IPS-NIHi11 (cell line): Measurements from ENCODE around the gene ARHGAP36.
A peak's percentile ranks its signal among the peaks of the same experiment; 100 is the strongest.

Experiments
- DNase-seq: peaks from one replicate; pipeline ENCODE4 v3.0.0; 2012; ENCODE audit warnings: mixed read lengths, low spot score

ARHGAP36 gene, protein sequence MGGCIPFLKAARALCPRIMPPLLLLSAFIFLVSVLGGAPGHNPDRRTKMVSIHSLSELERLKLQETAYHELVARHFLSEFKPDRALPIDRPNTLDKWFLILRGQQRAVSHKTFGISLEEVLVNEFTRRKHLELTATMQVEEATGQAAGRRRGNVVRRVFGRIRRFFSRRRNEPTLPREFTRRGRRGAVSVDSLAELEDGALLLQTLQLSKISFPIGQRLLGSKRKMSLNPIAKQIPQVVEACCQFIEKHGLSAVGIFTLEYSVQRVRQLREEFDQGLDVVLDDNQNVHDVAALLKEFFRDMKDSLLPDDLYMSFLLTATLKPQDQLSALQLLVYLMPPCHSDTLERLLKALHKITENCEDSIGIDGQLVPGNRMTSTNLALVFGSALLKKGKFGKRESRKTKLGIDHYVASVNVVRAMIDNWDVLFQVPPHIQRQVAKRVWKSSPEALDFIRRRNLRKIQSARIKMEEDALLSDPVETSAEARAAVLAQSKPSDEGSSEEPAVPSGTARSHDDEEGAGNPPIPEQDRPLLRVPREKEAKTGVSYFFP

DNA sequence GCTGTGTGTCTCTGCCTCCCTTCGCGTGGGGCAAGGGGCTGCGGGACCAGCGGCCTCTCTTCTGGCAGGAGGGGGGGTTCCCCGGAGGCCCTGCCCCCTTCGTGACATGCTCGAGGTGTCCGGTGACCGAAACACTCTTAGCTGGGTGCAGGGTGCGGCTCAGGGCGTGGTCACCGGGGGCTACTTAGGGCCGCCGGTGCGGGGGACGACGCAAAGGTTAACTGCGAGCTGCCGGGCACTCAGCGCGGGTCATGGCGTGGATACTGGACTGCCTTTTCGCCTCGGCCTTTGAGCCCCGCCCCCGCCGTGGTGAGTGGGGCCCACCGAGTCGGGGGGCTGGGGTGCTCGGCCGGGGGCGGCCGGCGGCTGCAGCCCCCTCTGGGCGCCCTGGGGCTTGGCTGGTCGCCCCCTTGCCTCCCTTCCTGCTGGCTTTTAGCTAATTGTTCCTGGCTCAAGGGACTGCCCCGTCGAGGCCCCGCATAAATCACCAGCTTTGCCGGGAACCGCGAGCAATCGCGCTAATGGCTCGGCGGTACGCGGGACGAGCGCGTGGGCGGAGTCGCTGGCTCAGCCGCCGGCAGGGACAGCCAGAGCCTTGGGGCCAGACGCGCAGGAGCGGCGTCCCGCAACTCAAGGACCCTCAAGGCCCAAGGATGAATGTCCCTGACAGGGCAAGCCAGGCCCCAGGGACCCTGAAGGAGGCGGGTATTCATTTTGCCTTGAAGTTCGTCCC lies at the start of gene ARHGAP36:
Gene ARHGAP36 (plus strand): TSS at position 211 of the 733 bp plus-strand sequence. CDS start 23,320 bp downstream, outside the sequence.
- peak; percentile 27 for DNase-seq

DNA sequence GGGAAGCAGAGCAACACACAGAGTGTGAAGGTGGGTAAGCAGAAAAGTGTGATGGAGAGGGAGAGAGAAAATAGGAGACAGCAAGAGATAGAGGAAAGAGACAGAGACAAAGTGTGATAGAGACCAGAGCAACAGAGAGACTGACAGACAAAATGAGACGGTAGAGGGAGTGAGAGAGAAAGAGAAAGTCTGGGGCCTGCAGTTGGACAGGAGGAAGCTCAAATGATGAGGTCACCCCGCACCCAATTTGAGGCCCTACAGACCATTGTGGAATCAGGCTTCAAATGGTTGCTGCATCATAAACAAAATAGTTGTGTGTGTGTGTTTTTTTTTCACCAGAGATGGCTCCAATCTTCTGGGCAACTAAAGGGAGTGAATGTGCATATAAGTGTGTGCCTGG lies 48.0 kb upstream of the ARHGAP36 start:
- no peak for DNase-seq

DNA sequence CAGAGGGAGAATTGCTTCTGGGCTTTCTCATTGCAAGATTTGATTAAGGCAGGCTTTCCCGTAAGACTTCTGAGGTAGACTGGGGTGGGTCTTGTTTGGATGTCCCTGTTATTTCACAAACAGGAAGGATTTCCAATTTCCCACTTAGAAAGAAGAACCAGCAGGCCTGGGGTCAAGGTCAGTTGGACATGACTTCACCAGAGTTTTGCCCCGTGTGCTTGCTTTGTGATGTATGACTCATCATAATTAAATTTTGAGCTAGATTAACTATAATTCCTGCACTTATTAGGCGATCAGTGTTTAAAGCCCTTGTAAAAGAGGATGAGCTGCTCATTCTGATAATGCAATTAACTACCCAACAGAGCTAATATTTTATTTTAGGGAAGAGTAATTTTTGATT lies 32.8 kb upstream of the ARHGAP36 start:
- DNase-seq: no peak

DNA sequence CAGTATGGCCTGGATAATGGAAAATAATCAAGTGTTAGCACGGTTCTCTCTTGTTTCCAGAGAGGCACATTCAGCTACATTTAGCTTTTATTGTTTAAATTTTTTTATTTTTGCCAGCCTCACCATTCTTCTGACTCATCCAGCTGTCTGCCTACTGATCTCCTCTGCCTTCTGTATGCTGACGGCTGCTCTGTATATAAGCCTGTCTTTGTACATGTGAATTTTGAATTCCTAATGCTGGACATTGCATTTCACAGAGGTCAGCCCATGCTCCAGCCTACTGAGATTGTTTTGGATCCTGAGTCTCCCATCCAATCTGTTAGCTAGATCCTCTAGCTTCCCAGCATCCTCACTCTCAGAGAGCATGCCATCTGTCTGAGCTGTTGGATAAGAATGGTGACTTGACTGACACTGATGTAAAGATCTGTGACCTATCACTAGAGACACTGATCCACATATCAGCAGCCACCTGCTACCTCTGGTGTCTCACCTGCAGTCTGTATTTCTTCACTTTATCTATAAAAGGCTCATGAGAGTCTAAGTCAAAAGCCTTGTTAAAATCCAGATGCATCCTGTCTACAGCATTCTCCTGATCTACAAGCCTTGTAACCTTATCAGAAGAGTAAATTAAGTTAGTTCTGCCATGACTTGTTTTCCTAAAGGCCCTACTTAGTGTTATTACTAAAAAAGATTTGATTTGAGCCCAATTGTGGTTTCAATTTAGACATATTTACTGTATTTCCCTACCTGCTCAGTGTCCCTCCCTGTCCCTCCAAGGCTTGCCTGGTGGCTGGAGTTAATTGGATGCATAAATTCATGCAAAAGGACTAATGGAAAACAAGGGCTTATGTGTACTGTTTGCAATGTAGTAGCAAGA lies 25.6 kb upstream of the ARHGAP36 start:
- no peak for DNase-seq

DNA sequence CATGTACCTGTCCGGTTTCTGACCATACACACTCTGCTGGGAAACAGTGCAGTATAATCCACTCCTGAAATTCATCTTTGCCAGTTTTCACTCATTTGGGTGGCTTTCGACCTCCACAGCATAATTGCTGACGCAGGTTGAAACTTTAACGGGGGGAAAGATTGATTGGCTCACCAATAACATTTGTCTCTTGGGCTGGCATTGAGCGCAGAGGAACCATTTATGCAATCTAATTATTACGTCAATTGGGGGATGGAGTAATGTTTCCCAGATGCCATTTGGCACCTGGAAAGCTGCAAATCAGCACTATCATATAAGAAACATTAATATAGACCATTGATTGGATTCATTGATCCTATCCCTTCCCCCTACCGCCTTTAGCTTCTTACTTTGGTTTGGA lies 24.1 kb upstream of the ARHGAP36 start:
- no peak for DNase-seq

DNA sequence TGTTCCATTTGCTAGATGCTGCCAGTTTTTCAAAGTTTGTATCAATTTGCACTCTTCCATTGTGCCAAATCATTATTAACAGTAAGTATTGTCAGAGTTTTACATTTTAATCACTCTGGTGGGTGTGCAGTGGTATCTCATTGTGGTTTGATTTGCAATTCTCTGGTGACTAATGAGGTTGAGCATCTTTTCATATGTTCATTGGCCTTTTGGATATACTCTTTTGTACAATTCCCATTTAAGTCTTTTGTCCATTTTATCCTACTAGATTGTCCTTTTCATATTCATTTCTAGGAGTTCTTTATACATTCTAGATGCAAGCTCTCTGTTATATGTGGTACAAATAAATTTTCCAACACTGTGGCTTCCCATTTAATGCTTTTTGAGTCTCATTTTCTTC lies 17.4 kb upstream of the ARHGAP36 start:
- DNase-seq: no peak

DNA sequence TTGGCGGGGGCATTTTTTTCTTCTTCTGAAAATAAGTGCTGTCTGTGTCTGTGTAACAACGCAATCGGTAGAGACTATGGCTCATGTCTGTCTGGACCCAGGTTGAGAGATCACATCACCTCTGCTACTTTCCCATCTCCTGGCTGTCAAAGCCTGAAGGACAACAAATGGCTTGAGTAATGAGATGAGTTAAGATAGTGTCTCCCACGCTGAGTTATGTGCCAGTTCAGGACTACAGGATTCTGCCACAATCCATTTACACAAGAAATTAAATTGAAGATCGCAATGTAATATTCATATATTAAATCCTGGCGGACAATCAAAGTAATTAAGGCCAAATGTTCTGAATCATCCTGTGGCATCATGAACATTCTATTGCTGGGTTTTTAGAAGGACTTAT lies 16.5 kb upstream of the ARHGAP36 start:
- no peak for DNase-seq

DNA sequence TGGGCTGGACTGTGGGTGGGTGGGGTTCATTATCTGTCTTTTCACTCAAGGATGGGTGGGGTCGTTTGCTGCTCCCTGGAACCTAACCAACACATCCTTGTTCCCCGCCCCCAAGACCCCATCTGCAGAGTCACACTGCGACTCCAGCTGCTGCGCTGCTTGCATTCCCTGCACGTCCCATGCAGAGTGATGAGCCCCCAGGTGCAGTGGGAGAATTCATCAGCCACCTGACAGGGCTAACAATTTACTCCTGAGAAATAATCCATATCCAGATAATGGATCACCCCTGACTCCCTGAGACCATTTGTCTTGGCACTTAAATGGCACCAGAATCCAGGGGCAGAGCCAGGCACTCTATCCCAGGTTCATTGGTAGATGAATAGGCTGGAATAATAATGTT lies 12.4 kb upstream of the ARHGAP36 start:
- no peak for DNase-seq

DNA sequence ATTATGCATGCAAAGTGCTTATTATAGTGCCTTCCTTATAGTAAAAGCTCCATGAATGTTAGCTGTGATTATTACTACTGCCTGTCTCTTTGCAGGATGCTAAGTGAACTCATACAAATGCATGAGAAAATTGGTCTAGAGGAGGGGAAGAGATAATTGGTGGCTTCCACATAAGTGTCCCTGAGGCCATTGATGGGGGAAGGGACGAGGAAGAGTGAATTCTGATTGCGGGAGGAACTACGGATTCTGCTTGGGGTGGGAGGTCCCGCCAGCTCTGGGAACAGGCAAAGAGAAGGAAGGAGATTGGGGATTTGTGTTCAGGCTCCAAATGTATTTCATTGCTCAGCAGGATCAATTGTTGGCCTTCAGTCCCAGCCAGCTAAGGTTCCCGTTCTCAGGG lies 11.6 kb upstream of the ARHGAP36 start:
- DNase-seq: no peak

DNA sequence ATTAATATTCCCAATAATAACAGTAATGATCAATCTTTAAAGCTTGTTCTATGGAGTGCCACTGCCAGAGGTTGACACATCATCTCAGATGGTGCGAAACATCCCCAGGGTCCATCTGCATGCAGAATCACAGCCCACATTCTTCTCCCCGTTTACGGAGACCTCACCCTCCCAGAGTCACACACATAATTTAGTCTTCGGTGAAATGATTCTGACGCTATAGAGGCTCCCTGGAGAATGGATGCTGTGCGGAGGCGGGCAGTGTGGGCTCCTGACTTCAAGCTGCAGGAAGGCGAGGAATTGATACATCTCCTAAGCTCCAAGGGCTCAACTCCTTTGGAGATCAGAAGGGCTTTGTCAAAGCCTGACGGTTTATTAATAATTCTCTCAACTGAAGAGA lies 11.0 kb upstream of the ARHGAP36 start:
- DNase-seq: no peak

DNA sequence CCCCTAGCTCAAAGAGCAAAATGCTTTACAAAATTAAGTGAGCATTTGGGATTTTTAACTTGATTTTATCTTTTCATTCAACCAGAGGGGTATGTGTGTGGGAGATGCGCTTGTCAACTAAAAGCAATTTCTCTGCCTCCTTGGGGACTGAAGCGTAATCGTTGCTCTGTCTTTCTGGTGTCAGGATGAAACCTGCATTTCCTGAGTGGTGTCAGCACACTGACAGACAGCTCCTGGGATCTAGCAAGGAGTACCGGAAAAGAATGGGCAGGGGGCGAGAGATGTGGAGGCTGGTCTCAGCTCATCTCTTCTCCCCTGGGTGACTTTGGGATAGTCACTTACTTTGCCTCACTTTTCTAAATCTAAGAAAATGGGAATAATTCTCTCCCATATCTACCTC lies 5.1 kb upstream of the ARHGAP36 start:
- DNase-seq: no peak

DNA sequence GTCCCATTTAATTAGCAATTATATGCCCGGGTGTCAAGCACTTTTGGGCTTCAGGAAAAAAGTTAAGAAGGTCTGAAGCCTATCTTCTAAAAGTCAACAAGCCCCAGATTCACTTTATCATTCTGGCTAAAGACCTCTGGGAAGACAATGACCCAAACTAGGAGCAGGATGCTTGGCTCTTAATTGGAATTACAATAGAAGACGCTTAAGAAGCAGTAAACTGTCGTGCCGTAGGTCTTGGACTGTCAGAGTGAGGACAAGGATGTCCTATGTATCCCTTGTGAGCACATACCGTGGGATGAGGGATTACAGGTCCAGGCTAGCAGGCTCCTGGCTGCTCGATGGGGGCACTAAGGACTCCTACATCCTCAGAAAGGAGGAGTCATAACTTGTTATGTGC lies 3.2 kb upstream of the ARHGAP36 start:
- DNase-seq: peak; percentile 4

DNA sequence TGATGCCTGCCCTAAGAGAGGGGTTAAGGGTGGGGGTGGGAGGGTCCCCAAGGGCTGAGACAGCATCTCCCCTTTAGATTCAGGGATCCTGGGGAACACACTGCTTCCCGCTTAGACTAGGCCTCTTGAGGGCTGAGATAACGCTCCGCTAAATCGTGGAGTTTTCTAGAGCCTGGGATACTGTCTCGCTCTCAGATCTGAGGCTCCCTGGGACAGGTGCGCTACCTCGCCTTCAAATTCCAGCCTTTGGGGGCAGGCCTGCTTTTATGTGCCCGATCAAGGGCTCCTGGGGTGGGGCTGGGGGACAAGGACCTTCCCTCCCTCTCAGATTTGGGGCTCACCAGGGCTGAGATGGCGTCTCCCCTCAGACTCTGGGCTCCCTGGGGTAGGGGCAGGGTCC lies 440 bp upstream of the ARHGAP36 start:
- DNase-seq: no peak

DNA sequence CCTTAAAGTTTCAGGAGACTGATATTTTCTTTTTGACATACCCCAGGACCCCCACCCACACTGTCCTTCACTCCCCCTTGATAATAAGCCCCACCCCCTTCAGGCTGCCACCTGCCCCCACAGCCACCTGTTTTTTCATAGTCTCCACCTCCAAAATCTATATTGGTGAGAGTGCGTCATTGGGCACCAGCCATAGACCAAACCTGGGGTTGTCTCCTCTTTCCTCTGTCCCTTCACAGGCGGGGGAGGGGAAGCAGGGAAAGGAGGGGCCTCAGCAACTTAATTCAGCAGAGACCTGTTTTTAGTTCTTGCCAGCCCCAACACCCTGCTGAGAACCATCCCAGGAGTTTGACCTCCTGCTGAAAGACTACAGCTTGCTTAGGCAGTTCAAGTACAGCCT lies 1.1 kb downstream of the ARHGAP36 start:
- DNase-seq: no peak

DNA sequence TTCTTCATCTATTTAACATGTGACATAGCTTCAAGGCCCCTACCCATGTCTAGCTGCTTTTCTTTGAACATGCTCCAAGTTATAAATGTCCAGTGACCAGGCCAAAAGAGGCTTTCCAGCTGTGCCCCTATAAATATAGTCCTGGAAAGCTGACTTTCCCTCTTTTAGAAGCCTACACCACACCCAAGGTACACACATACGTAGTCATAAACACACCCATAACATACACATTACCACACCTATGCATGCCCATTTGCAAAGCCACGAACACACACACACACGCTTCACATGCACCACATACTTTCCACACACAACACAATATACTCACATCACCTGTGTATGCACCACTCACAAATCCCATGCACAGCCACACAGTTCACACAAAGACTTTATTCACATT lies 2.0 kb downstream of the ARHGAP36 start:
- no peak for DNase-seq

DNA sequence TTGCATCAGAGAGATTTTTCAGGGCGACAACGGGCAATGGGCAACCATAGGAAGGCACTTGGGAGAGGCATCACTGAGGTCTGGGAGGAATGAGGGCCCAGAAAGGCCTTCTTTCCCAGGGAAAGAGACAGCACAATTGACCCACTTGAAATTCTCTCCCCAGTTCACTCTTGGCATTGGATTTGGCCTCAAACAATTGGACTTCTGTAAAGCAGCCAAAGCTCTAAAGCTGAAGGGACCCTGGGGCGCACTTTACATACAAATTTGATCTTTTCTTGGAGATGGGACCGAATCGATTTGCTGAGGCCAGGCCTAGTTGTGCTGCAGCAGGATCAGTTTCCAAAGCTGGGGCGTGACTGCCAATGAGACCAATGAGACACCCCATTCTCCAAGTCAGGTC lies 3.2 kb downstream of the ARHGAP36 start:
- no peak for DNase-seq

DNA sequence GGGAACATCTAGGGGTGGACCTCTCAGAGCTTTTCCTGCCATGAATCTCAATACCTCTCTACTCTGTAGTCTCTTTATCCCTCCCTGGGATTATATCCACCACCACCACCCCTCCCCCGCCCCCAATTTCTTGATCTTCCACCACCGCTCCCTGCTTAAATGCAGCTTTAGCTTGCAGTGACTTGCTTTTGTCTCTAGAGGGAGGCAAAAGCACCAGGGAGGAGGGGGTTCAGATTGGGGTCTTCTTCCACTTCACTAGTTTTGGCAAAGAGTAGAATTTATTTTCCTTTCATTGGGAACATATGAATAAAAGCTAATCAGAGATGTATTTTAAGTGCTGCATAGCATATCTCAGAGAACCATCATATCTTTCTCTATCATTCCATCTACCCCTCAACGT lies 5.5 kb downstream of the ARHGAP36 start:
- peak; percentile 12 for DNase-seq

DNA sequence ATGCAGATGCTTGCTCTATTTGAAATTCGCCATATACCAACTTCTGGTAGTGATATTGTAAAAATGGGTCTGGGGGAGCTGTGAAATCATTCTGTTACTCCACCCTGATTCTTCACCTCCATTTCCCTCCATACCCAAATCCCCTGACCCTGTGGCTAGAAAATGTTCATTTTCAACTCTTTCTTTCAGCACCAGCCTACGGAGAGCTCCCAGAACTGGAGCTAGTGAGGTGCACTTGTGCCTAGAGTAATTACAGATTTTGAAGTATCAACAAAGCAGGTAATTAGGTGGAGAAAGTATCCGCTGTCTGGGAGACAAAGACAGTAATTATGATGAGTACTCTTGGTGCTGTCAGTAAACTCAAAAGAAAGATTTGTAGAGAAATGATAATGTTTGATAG lies 8.1 kb downstream of the ARHGAP36 start:
- DNase-seq: no peak

DNA sequence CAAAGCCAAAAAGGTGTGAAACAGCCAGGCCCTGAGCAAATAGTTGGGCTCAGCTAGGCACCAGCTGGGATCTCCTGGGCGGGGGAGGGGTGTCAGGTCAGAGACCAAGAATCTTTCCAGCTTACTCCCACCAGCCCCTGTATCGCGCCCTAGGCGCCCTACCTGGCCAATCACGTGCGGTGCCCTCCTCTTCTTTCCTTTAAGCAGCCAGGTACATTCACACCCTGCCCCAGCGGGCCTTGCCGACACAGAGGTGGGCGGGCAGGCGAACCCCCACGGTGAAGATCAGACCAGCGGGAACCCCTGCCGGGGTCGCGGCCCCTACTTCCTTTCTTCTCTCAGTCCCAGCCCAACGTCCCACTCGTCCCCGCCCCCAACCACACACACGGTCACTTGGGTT lies 9.1 kb downstream of the ARHGAP36 start:
- peak; percentile 25 for DNase-seq

DNA sequence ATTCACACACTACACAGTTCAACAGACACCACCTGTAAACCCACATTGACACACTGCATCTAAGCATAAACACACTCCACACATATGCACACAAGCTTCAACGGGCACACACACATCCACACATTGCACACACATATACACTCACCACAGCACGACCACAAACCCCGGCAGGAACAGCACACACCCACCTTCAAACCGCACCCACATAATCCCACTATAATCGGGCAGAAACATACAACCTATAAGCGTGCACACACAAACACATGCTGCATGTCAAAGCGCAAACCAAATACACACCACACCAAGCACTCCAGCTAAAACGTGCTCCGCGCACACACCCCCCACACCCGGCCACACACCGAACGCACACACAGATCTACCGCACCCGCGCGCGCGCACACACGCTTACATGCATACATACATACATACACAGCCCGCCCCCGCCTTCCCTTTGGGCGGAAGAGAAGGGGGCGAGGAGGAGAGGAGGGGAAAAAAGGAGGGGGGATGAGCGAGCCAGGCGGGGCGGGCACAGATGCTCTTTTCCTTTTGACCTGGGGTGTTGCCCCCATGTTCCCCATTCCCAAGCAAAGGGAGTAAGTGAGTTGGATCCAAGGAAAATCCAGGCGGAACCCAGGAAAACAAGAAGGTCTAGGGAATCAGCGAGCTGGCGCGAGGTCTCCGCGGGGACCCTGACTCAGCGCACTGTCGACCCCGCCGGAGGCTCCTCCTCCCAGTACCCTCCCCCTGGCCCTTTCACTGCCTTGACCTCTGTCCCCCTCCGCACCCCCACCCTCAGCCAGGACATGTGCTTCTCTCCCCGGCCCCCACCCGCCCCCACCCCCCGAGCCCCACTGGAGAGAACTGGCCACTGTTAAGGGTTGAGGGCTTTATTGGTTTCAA lies 9.9 kb downstream of the ARHGAP36 start:
- peak; percentile 26 for DNase-seq
